ENCODE results near the gene LRRC8B. TPM values are rescaled to one million over a fixed set of nuclear protein-coding genes. Genes with fewer than 3 reads are reported as not detected.

Gene LRRC8B
- 4.5 and 14.8 TPM in 2 replicates for total RNA-seq (2014; rRNA removed; shearing (Covaris generic); ENCODE audit: low replicate concordance)

DNA sequence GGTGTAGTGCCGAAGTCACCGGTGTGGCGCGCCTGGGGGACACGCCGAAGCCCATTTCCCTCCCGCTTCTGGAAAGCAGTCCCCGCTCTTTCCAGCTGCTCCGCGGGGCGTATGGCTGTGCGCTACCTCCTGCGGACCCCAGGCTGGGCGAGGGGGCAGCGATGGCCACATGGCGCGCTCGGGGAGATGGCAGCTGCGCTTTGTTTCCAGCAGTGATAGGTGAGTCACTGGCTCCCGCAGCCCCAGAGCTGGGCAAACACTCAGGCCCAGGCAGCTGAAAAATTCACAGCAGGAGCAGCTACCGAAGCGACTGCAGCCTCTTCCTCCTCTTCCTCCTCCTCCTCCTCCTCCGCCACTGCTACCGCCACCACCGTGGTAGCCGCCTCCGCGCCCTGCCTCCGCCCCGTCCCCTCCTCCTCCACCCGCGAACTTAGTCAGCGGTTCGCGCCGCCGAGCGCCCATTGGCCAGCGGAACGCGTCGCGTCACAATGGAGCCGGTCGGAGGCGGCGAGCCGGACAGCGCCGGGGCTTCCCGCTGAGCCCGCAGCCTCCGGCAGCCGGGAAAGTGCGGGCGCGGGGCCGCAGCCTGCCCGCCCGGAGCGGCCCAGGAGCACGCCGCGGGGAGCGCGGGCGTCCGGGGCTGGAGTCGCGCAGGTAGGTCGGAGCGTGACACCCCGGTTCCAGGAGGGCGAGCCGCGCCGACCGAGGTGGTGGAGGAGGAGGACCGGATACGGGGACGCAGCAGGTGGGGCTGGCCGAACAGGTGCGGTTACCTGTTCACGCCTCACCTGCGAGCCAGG is at the start of gene LRRC8B:
Gene LRRC8B, plus strand, starts transcription at position 461 of the 800 bp plus-strand sequence. CDS start 57,822 bp downstream, outside the sequence.
- Histone ChIP-seq H3K4me3 (ENCODE audit: low read length) (peak within 1 kb of the TSS; percentile 89), H3K4me1 (ENCODE audit: low read length) (peaks cover 41% of the 10 kb centered on the region), H3K9ac (ENCODE audit: low read length) (peak within 1 kb of the TSS; percentile 89), H3K9me3 (ENCODE audit: low read length) (no peaks in the 10 kb centered on the region), H3K79me2 (ENCODE audit: low read length) (peaks cover 47% of the 10 kb centered on the region), H3K4me2 (ENCODE audit: low read depth, low read length, poor library complexity, severe bottlenecking) (peak within 1 kb of the TSS; percentile 84), H3K36me3 (ENCODE audit: insufficient read depth, low read length) (peaks cover 15% of the 10 kb centered on the region; the same call in 1 of the 2 replicates), H4K20me1 (ENCODE audit: insufficient read depth, low read depth, low read length) (peaks cover 10% of the 10 kb centered on the region), H3K27me3 (ENCODE audit: low read length) (no peaks in the 10 kb centered on the region), H3K9me2 (replicated peaks; ENCODE audit: insufficient read depth, low read length) (no peaks in the 10 kb centered on the region), H3K27ac (ENCODE audit: low read length) (peak within 1 kb of the TSS; percentile 77), H2AFZ (ENCODE audit: low read length) (peak within 1 kb of the TSS; percentile 92)
- peak; percentile 95 for DNase-seq

GRCh38 chr1:89475269-89475668 is 49.4 kb upstream of the LRRC8B start:
- H3K27me3 ChIP-seq (ENCODE audit: low read length), result no peaks in the 10 kb centered on the region
- H3K9me3 ChIP-seq (ENCODE audit: low read length), result no peaks in the 10 kb centered on the region
- H3K4me3 ChIP-seq (ENCODE audit: low read length), result no peak overlapping the region
- no peaks in the 10 kb centered on the region for H3K36me3 ChIP-seq (ENCODE audit: insufficient read depth, low read length)
- H3K27ac ChIP-seq (ENCODE audit: low read length), result no peak overlapping the region
- H4K20me1 ChIP-seq (ENCODE audit: insufficient read depth, low read depth, low read length), result no peaks in the 10 kb centered on the region
- no peaks in the 10 kb centered on the region for H3K9me2 ChIP-seq (replicated peaks; ENCODE audit: insufficient read depth, low read length)
- H3K79me2 ChIP-seq (ENCODE audit: low read length), result no peaks in the 10 kb centered on the region
- H3K4me1 ChIP-seq (ENCODE audit: low read length), result no peaks in the 10 kb centered on the region
- H2AFZ ChIP-seq (ENCODE audit: low read length), result no peak overlapping the region
- H3K4me2 ChIP-seq (ENCODE audit: low read depth, low read length, poor library complexity, severe bottlenecking), result no peak overlapping the region
- DNase-seq, result no peak
- no peak overlapping the region for H3K9ac ChIP-seq (ENCODE audit: low read length)

- Histone ChIP-seq H2AFZ (ENCODE audit: low read length) (no peak overlapping the region), H3K27me3 (ENCODE audit: low read length) (no peaks in the 10 kb centered on the region), H3K36me3 (ENCODE audit: insufficient read depth, low read length) (no peaks in the 10 kb centered on the region), H3K27ac (ENCODE audit: low read length) (no peak overlapping the region), H3K4me1 (ENCODE audit: low read length) (no peaks in the 10 kb centered on the region), H3K79me2 (ENCODE audit: low read length) (no peaks in the 10 kb centered on the region), H3K4me2 (ENCODE audit: low read depth, low read length, poor library complexity, severe bottlenecking) (no peak overlapping the region), H3K4me3 (ENCODE audit: low read length) (no peak overlapping the region), H3K9ac (ENCODE audit: low read length) (no peak overlapping the region), H3K9me2 (replicated peaks; ENCODE audit: insufficient read depth, low read length) (no peaks in the 10 kb centered on the region), H3K9me3 (ENCODE audit: low read length) (no peaks in the 10 kb centered on the region), H4K20me1 (ENCODE audit: insufficient read depth, low read depth, low read length) (no peaks in the 10 kb centered on the region)
- no peak for DNase-seq
Observed at GRCh38 chr1:89476072-89476471, 48.6 kb upstream of the LRRC8B start.

DNA sequence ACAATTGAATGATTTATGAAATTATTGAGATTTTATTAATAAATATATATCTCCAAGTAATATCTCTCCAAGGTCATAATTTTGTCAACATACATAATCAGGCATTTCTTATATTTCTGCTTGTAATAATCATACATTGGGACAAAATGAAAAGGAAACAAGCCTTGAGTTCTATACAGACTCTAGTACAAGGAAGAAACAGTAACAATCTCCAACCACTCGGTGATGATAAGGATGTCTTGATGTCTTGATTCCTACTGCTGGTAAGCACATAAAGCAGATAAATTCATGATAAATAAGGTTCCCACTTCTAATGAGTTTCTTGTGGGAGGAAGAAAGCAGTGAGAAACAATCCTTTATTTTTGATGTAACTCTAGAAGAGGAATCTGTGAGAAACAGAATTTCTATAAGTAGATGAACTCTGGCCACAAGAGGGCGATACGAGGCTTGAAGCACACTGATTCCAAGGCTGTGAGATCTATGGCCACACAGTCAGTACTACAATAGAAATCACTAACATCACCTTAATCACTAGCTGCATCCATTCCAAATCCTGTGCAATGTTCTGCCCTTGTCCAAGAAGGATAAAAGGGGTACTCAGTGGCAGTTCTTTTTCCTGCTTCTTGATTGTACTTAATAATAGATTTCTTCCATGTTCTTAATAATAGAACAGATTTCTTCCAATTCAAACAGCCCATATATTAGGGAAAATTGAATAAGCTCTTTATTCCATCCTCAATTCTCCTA is 41.4 kb upstream of the LRRC8B start:
- Histone ChIP-seq H2AFZ (ENCODE audit: low read length) (no peak overlapping the region), H3K79me2 (ENCODE audit: low read length) (no peaks in the 10 kb centered on the region), H3K9me3 (ENCODE audit: low read length) (no peaks in the 10 kb centered on the region), H3K27ac (ENCODE audit: low read length) (no peak overlapping the region), H3K4me1 (ENCODE audit: low read length) (0 out of 2 replicates have a peak, but pooled peaks cover 4% of the 10 kb centered on the region), H3K27me3 (ENCODE audit: low read length) (no peaks in the 10 kb centered on the region), H3K9me2 (replicated peaks; ENCODE audit: insufficient read depth, low read length) (no peaks in the 10 kb centered on the region), H3K4me2 (ENCODE audit: low read depth, low read length, poor library complexity, severe bottlenecking) (peak overlapping the region; percentile 22), H4K20me1 (ENCODE audit: insufficient read depth, low read depth, low read length) (no peaks in the 10 kb centered on the region), H3K36me3 (ENCODE audit: insufficient read depth, low read length) (no peaks in the 10 kb centered on the region), H3K9ac (ENCODE audit: low read length) (no peak overlapping the region), H3K4me3 (ENCODE audit: low read length) (no peak overlapping the region)
- peak; percentile 86 for DNase-seq

- no peak overlapping the region for H3K27ac ChIP-seq (ENCODE audit: low read length)
- H3K36me3 ChIP-seq (ENCODE audit: insufficient read depth, low read length), result no peaks in the 10 kb centered on the region
- H3K9ac ChIP-seq (ENCODE audit: low read length), result no peak overlapping the region
- H3K4me3 ChIP-seq (ENCODE audit: low read length), result no peak overlapping the region
- no peak for DNase-seq
- no peak overlapping the region for H2AFZ ChIP-seq (ENCODE audit: low read length)
- no peaks in the 10 kb centered on the region for H4K20me1 ChIP-seq (ENCODE audit: insufficient read depth, low read depth, low read length)
- H3K9me3 ChIP-seq (ENCODE audit: low read length), result no peaks in the 10 kb centered on the region
- no peak overlapping the region for H3K4me2 ChIP-seq (ENCODE audit: low read depth, low read length, poor library complexity, severe bottlenecking)
- 0 out of 2 replicates have a peak, but pooled peaks cover 4% of the 10 kb centered on the region for H3K4me1 ChIP-seq (ENCODE audit: low read length)
- H3K9me2 ChIP-seq (replicated peaks; ENCODE audit: insufficient read depth, low read length), result no peaks in the 10 kb centered on the region
- H3K79me2 ChIP-seq (ENCODE audit: low read length), result no peaks in the 10 kb centered on the region
- H3K27me3 ChIP-seq (ENCODE audit: low read length), result no peaks in the 10 kb centered on the region
Observed at GRCh38 chr1:89483757-89484077, 40.9 kb upstream of the LRRC8B start.

DNA sequence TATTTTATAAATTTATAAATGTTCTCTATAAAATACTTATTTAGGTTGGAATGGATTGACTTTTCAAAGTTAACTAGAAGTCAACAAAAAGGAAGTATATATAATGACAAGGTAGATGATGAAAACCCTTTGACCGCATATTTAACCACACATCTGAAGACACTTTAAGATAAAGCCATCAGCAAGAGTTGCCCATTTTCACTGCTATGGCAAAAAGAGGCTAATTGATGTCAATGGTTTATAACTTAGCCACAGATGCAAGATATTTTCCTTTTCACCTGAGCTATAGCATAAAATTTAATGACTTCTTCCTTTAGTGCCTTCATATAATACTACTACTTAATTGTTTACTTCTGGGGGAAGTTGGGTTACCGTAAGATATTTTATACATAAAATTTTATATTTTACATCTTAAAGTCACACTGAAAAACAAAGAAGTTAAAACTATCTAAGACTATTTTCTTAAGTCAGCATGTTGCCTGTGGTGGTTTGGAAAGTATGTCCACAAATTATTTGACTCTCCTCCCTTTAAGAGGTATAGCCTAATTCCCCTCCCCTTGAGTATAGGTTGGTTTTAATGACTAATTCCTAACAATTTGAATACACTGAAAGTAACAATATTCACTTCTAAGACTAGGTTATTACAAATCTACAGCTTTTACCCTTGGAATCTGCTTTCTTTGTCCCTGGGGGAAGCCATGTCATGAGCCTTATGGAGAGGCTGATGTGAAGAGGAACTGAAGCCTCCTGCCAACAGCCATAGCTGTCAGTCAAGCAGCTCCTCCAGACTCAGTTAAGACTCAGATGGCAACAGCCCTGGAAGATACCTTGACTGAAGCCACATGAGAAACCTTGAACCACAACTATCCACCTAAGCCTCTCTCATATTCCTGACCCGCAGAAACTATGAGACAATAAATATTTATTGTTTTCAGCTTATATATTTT is 40.3 kb upstream of the LRRC8B start:
- H3K4me3 ChIP-seq (ENCODE audit: low read length), result no peak overlapping the region
- no peak for DNase-seq
- H4K20me1 ChIP-seq (ENCODE audit: insufficient read depth, low read depth, low read length), result no peaks in the 10 kb centered on the region
- no peaks in the 10 kb centered on the region for H3K27me3 ChIP-seq (ENCODE audit: low read length)
- H3K9me3 ChIP-seq (ENCODE audit: low read length), result no peaks in the 10 kb centered on the region
- no peak overlapping the region for H3K9ac ChIP-seq (ENCODE audit: low read length)
- H3K4me1 ChIP-seq (ENCODE audit: low read length), result 0 out of 2 replicates have a peak, but pooled peaks cover 4% of the 10 kb centered on the region
- H3K4me2 ChIP-seq (ENCODE audit: low read depth, low read length, poor library complexity, severe bottlenecking), result no peak overlapping the region
- H3K9me2 ChIP-seq (replicated peaks; ENCODE audit: insufficient read depth, low read length), result no peaks in the 10 kb centered on the region
- H2AFZ ChIP-seq (ENCODE audit: low read length), result no peak overlapping the region
- H3K79me2 ChIP-seq (ENCODE audit: low read length), result no peaks in the 10 kb centered on the region
- H3K27ac ChIP-seq (ENCODE audit: low read length), result no peak overlapping the region
- no peaks in the 10 kb centered on the region for H3K36me3 ChIP-seq (ENCODE audit: insufficient read depth, low read length)

- Histone ChIP-seq H4K20me1 (ENCODE audit: insufficient read depth, low read depth, low read length) (no peaks in the 10 kb centered on the region), H3K9me3 (ENCODE audit: low read length) (no peaks in the 10 kb centered on the region), H3K27me3 (ENCODE audit: low read length) (no peaks in the 10 kb centered on the region), H3K9ac (ENCODE audit: low read length) (no peak overlapping the region), H3K4me2 (ENCODE audit: low read depth, low read length, poor library complexity, severe bottlenecking) (no peak overlapping the region), H3K4me1 (ENCODE audit: low read length) (0 out of 2 replicates have a peak, but pooled peaks cover 4% of the 10 kb centered on the region), H3K9me2 (replicated peaks; ENCODE audit: insufficient read depth, low read length) (no peaks in the 10 kb centered on the region), H3K4me3 (ENCODE audit: low read length) (no peak overlapping the region), H3K79me2 (ENCODE audit: low read length) (no peaks in the 10 kb centered on the region), H2AFZ (ENCODE audit: low read length) (no peak overlapping the region), H3K27ac (ENCODE audit: low read length) (no peak overlapping the region), H3K36me3 (ENCODE audit: insufficient read depth, low read length) (no peaks in the 10 kb centered on the region)
- no peak for DNase-seq
Observed at GRCh38 chr1:89487972-89488371, 36.7 kb upstream of the LRRC8B start.

Data from Karpas-422 (cell line).